Measurements from ENCODE around the gene DDX10. TPM values are rescaled to one million over a fixed set of nuclear protein-coding genes. Genes with fewer than 3 reads are reported as not detected.

The DDX10 gene
- total RNA-seq, 1 experiment from 2014 or later: 26.3 TPM

- peak; percentile 53 for DNase-seq (ENCODE audit: low spot score)
Measured at GRCh38 chr11:108654994-108655631, 9.8 kb upstream of the DDX10 start.

- DNase-seq (ENCODE audit: low spot score): no peak
Measured at GRCh38 chr11:108662700-108663099, 2.2 kb upstream of the DDX10 start.

GRCh38 chr11:108663154-108663877 lies 1.6 kb upstream of the DDX10 start:
- DNase-seq (ENCODE audit: low spot score): no peak

- DNase-seq (ENCODE audit: low spot score): peak; percentile 6
Measured at GRCh38 chr11:108666373-108666772, 1.5 kb downstream of the DDX10 start.

- no peak for DNase-seq (ENCODE audit: low spot score)
Measured at GRCh38 chr11:108669286-108669685, 4.4 kb downstream of the DDX10 start.

- no peak for DNase-seq (ENCODE audit: low spot score)
Measured at GRCh38 chr11:108669711-108670110, 4.8 kb downstream of the DDX10 start.

GRCh38 chr11:108670451-108670850 lies 5.6 kb downstream of the DDX10 start:
- DNase-seq (ENCODE audit: low spot score): no peak

GRCh38 chr11:108672113-108672512 lies 7.2 kb downstream of the DDX10 start:
- no peak for DNase-seq (ENCODE audit: low spot score)

- DNase-seq (ENCODE audit: low spot score): no peak
Measured at GRCh38 chr11:108672786-108673185, 7.9 kb downstream of the DDX10 start.

- no peak for DNase-seq (ENCODE audit: low spot score)
Measured at GRCh38 chr11:108679045-108679444, 14.2 kb downstream of the DDX10 start.

- no peak for DNase-seq (ENCODE audit: low spot score)
Measured at GRCh38 chr11:108680271-108680670, 15.4 kb downstream of the DDX10 start.

GRCh38 chr11:108685419-108686130 lies 20.7 kb downstream of the DDX10 start:
- DNase-seq (ENCODE audit: low spot score): no peak

- DNase-seq (ENCODE audit: low spot score): no peak
Measured at GRCh38 chr11:108693852-108694251, 29.0 kb downstream of the DDX10 start.

- no peak for DNase-seq (ENCODE audit: low spot score)
Measured at GRCh38 chr11:108694846-108695245, 30.0 kb downstream of the DDX10 start.

- peak; percentile 65 for DNase-seq (ENCODE audit: low spot score)
Measured at GRCh38 chr11:108697872-108698473, 33.1 kb downstream of the DDX10 start.

- DNase-seq (ENCODE audit: low spot score): no peak
Measured at GRCh38 chr11:108698844-108699642, 34.2 kb downstream of the DDX10 start.

- DNase-seq (ENCODE audit: low spot score): no peak
Measured at GRCh38 chr11:108703916-108704315, 39.0 kb downstream of the DDX10 start.

- no peak for DNase-seq (ENCODE audit: low spot score)
Measured at GRCh38 chr11:108705061-108705460, 40.2 kb downstream of the DDX10 start.

- no peak for DNase-seq (ENCODE audit: low spot score)
Measured at GRCh38 chr11:108708173-108708572, 43.3 kb downstream of the DDX10 start.

- DNase-seq (ENCODE audit: low spot score): no peak
Measured at GRCh38 chr11:108709741-108710140, 44.9 kb downstream of the DDX10 start.

GRCh38 chr11:108713076-108713790 lies 48.4 kb downstream of the DDX10 start:
- DNase-seq (ENCODE audit: low spot score): no peak

Measured in H4 (cell line).